NB4 (cell line): Measurements from ENCODE around the gene ROBO1.

ENCODE experiments used
- DNase-seq: peaks from one replicate; pipeline ENCODE4 v3.0.0; 2010; ENCODE audit warnings: low read depth
- H3K4me3 ChIP-seq: one replicate; pipeline ENCODE4 v1.5.1; 2011; ENCODE audit warnings: mild to moderate bottlenecking, low read depth, low read length, moderate library complexity
- MYC ChIP-seq: IDR thresholded peaks from 2 replicates; pipeline ENCODE4 v1.6.1; 2011; ENCODE audit warnings: low read depth, low read length
- POLR2A ChIP-seq: IDR thresholded peaks from 2 replicates; pipeline ENCODE4 v1.6.1; 2011; ENCODE audit warnings: mild to moderate bottlenecking; ENCODE audit not compliant: insufficient read length; ENCODE audit errors: extremely low read depth
- TF ChIP-seq, protein P1 (sequence below): IDR thresholded peaks from one replicate; pipeline ENCODE4 v1.5.1; 2012; ENCODE audit warnings: low read depth, low read length
- TF ChIP-seq, protein P2 (sequence below): IDR thresholded peaks from 2 replicates; pipeline ENCODE4 v1.6.1; 2011; ENCODE audit warnings: low read depth, low read length

The ROBO1 gene

DNA sequence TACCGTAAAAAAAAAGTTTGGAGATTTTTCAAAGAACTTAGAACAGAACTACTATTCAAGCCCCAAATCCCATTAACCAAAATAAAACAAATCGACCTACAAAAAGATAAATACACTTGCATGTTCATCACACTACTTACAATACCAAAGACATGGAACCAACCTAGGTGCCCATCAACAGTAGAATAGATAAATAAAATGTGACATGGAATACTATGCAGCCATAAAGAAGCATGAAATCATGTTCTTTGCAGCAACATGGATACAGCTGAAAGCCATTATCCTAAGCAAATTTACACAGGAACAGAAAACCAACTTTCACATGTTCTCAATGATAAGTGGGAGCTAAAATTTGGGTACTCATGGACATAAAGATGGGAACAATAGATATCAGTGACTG is 768.7 kb downstream of the ROBO1 start:
- DNase-seq, result no peak
- TF ChIP-seq, protein P1, sequence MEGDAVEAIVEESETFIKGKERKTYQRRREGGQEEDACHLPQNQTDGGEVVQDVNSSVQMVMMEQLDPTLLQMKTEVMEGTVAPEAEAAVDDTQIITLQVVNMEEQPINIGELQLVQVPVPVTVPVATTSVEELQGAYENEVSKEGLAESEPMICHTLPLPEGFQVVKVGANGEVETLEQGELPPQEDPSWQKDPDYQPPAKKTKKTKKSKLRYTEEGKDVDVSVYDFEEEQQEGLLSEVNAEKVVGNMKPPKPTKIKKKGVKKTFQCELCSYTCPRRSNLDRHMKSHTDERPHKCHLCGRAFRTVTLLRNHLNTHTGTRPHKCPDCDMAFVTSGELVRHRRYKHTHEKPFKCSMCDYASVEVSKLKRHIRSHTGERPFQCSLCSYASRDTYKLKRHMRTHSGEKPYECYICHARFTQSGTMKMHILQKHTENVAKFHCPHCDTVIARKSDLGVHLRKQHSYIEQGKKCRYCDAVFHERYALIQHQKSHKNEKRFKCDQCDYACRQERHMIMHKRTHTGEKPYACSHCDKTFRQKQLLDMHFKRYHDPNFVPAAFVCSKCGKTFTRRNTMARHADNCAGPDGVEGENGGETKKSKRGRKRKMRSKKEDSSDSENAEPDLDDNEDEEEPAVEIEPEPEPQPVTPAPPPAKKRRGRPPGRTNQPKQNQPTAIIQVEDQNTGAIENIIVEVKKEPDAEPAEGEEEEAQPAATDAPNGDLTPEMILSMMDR, result no peak
- TF ChIP-seq, protein P2, sequence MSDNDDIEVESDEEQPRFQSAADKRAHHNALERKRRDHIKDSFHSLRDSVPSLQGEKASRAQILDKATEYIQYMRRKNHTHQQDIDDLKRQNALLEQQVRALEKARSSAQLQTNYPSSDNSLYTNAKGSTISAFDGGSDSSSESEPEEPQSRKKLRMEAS, result no peak
- TF ChIP-seq MYC (no peak), POLR2A (no peak)
- H3K4me3 ChIP-seq, result no peak overlapping the region

DNA sequence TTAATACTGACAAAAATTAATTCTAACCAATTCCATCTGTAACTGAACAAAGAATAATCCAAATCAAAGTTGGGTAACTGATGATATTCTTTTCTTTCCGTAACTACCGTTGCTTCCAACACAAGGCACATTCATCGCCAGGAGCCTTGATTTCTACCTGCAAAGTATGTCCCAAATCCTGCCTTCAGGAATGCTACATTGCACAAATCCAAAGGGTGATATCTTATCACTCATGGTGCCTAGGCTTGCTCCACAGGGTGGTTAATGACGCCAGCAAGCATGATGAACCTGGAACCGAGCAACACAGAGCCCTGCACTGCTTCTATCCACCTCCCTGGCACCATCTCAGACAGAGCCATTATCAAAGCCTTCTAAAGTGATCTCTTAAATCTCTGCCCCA is 772.7 kb downstream of the ROBO1 start:
- DNase-seq, result no peak
- no peak overlapping the region for H3K4me3 ChIP-seq
- TF ChIP-seq MYC (no peak), POLR2A (no peak)
- TF ChIP-seq, protein P1, result no peak
- TF ChIP-seq, protein P2, result no peak

DNA sequence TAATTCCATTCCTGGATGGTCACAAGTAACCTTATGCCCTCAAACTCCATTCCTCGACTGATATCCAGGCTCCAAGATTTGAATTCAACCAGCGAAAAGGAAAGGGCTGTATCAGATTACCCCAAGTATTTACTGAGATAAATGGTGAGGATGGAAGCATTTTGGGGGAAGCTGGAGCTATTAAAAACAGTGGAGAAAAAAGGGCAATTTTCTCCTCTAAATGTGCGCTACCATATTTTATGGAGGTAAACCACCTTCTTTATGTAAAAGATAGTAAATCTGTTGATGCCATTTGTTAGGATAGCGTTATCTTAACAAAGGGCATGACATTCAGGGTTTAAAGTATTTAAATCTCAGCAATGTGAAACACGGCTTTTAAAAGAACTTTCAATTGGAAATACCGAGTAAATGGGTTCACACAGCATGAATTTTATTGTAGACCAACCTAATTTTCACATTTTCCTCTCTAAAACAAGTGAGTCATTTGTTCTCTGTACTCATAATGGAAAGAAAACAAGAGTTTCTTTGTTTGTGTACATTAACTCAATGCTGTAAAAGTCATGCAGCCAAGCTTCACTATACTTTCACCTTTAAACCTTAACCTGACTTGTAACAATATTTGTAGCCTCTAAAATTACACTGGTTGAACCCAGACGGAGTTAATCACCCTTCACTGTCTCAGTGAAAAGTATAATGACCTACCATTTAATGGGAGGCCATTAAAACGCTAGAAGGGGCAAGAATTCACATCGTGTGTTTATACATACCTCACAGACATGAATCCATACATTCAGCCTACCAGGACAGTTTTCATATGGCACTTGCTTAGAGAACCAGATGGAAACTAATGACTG is 773.4 kb downstream of the ROBO1 start:
- no peak for DNase-seq
- H3K4me3 ChIP-seq, result no peak overlapping the region
- TF ChIP-seq, protein P2, result no peak
- TF ChIP-seq POLR2A (no peak), MYC (no peak)
- TF ChIP-seq, protein P1, result no peak

DNA sequence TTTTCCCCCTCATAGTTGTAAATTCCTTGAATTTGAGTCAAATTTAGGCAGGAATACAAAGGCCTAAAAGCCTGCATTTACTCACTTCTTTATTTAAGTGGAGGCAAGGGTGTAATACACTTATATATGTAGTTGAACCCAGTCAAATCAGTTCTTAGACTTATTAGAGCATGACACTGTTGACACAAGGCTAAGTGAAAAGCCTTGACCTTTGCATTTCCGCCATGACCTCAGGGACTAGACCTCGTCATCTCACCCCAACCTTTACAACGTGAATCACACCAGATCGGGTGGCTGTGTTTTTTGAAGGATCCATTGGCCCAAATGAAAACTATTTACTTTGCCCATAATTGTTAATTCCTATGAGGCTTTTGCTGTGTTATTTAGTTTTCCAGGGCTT is 774.4 kb downstream of the ROBO1 start:
- no peak for TF ChIP-seq MYC
- TF ChIP-seq, protein P1, result no peak
- no peak for TF ChIP-seq POLR2A
- no peak for DNase-seq
- H3K4me3 ChIP-seq, result no peak overlapping the region

DNA sequence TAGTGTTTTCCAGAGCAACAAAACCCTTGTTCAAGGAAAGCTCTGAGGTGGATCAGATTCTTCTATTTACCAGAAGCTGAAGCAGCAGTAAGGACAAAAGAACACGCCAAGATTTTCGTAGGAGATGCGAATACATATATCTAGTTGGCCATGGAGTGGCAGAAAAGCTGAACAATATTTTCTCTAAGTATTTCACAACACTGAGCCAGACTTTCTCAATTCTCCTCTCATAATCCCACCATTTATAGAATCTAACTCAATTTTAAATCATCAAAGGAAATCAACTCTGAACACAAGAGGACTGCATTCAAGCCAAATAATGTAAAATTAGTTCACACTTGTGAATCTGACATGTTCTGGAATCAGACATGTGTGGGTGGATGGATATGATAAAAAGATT is 775.0 kb downstream of the ROBO1 start:
- DNase-seq, result no peak
- TF ChIP-seq, protein P2, result no peak
- TF ChIP-seq POLR2A, result no peak
- TF ChIP-seq, protein P1, result no peak
- TF ChIP-seq MYC, result no peak
- H3K4me3 ChIP-seq, result no peak overlapping the region

DNA sequence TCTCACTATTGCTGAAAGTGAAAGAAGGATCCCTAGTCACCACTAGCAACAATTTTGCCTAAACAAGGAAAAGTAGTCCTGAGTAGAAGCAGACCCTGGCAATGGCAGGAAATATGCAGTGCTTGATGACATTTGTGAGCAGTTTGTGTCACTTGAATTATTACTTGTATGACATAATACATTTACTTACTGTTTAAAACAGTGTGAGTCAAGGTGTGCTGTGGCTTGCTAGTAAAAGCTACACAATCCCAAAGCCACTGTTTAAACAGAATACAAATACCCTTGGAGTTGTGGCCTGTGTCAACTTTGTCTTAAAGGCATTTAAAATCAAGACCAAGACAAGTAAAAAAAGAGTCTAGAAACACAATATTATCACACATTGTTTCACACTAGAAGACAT is 775.4 kb downstream of the ROBO1 start:
- no peak for TF ChIP-seq POLR2A
- TF ChIP-seq, protein P2, result no peak
- TF ChIP-seq, protein P1, result no peak
- TF ChIP-seq MYC, result no peak
- no peak overlapping the region for H3K4me3 ChIP-seq
- no peak for DNase-seq
